GM23338 (cell line): ENCODE data around the gene CDH12.
"Not testable (repeated sequence)": the region's sequence is repeated elsewhere in the genome, so short reads cannot be mapped to it uniquely, and the experiment has no call there.

Source experiments
- CREB1 ChIP-seq: fragments of 250-450 bp; sonication (Bioruptor Pico); IDR thresholded peaks from 2 replicates; pipeline ENCODE4 v1.5.0; 2020; ENCODE audit warnings: low read depth, mild to moderate bottlenecking, moderate library complexity
- CTCF ChIP-seq, 2 experiments: fragments of 200-600 bp in 1 of 2; sonication (generic) in 1 of 2; conservative IDR thresholded peaks; 2 replicates each; pipeline versions ENCODE4 v1.5.1 to v1.6.1; 2016 to 2017; ENCODE audit warnings: antibody characterized with exemption in 2 of 2, low read depth in 2 of 2, mild to moderate bottlenecking in 2 of 2, moderate library complexity in 1 of 2
- EZH2 ChIP-seq: fragments of 200-600 bp; sonication (generic); IDR thresholded peaks from one replicate; pipeline ENCODE4 v1.8.0; 2017; ENCODE audit warnings: antibody characterized with exemption, mild to moderate bottlenecking, low read depth; ENCODE audit not compliant: unreplicated experiment
- EZH2phosphoT487 ChIP-seq: fragments of 200-600 bp; sonication (generic); IDR thresholded peaks from one replicate; pipeline ENCODE4 v1.8.1; 2018; ENCODE audit warnings: antibody characterized with exemption; ENCODE audit not compliant: unreplicated experiment
- JUNB ChIP-seq: IDR thresholded peaks from one replicate; pipeline ENCODE4 v1.6.1; 2016; ENCODE audit warnings: antibody characterized with exemption; ENCODE audit not compliant: unreplicated experiment
- NANOG ChIP-seq: IDR thresholded peaks from 2 replicates; pipeline ENCODE4 v1.6.1; 2016; ENCODE audit warnings: antibody characterized with exemption, borderline replicate concordance
- POLR2AphosphoS5 ChIP-seq: IDR thresholded peaks from 2 replicates; pipeline ENCODE4 v1.6.1; 2016; ENCODE audit warnings: antibody characterized with exemption, low read depth
- REST ChIP-seq: IDR thresholded peaks from one replicate; pipeline ENCODE4 v1.6.1; 2018; ENCODE audit warnings: antibody characterized with exemption; ENCODE audit not compliant: unreplicated experiment
- STAT1 ChIP-seq: IDR thresholded peaks from one replicate; pipeline ENCODE4 v1.6.1; 2016; ENCODE audit warnings: antibody characterized with exemption; ENCODE audit not compliant: unreplicated experiment
- ZNF114 ChIP-seq: fragments of 250-450 bp; sonication (Bioruptor Pico); IDR thresholded peaks from 2 replicates; pipeline ENCODE4 v1.5.0; 2020; ENCODE audit warnings: mild to moderate bottlenecking, moderate library complexity
- TF ChIP-seq, protein P1 (sequence below): fragments of 250-450 bp; sonication (Bioruptor Pico); IDR thresholded peaks from 2 replicates; pipeline ENCODE4 v1.5.0; 2020; ENCODE audit warnings: mild to moderate bottlenecking, moderate library complexity
- TF ChIP-seq, protein P2 (sequence below): IDR thresholded peaks from 2 replicates; pipeline ENCODE4 v1.6.1; 2016; ENCODE audit warnings: antibody characterized with exemption

GRCh38 chr5:21951571-21951970 is 901.6 kb downstream of the CDH12 start:
- not testable (repeated sequence) for TF ChIP-seq CTCF (conservative IDR thresholded peaks at IDR 0.05; ENCODE audit: low read depth in 2 of 2); POLR2AphosphoS5; EZH2phosphoT487; REST; CREB1 (CRISPR knock-in tag); EZH2; ZNF114 (CRISPR knock-in tag); STAT1; JUNB
- TF ChIP-seq, protein P1, sequence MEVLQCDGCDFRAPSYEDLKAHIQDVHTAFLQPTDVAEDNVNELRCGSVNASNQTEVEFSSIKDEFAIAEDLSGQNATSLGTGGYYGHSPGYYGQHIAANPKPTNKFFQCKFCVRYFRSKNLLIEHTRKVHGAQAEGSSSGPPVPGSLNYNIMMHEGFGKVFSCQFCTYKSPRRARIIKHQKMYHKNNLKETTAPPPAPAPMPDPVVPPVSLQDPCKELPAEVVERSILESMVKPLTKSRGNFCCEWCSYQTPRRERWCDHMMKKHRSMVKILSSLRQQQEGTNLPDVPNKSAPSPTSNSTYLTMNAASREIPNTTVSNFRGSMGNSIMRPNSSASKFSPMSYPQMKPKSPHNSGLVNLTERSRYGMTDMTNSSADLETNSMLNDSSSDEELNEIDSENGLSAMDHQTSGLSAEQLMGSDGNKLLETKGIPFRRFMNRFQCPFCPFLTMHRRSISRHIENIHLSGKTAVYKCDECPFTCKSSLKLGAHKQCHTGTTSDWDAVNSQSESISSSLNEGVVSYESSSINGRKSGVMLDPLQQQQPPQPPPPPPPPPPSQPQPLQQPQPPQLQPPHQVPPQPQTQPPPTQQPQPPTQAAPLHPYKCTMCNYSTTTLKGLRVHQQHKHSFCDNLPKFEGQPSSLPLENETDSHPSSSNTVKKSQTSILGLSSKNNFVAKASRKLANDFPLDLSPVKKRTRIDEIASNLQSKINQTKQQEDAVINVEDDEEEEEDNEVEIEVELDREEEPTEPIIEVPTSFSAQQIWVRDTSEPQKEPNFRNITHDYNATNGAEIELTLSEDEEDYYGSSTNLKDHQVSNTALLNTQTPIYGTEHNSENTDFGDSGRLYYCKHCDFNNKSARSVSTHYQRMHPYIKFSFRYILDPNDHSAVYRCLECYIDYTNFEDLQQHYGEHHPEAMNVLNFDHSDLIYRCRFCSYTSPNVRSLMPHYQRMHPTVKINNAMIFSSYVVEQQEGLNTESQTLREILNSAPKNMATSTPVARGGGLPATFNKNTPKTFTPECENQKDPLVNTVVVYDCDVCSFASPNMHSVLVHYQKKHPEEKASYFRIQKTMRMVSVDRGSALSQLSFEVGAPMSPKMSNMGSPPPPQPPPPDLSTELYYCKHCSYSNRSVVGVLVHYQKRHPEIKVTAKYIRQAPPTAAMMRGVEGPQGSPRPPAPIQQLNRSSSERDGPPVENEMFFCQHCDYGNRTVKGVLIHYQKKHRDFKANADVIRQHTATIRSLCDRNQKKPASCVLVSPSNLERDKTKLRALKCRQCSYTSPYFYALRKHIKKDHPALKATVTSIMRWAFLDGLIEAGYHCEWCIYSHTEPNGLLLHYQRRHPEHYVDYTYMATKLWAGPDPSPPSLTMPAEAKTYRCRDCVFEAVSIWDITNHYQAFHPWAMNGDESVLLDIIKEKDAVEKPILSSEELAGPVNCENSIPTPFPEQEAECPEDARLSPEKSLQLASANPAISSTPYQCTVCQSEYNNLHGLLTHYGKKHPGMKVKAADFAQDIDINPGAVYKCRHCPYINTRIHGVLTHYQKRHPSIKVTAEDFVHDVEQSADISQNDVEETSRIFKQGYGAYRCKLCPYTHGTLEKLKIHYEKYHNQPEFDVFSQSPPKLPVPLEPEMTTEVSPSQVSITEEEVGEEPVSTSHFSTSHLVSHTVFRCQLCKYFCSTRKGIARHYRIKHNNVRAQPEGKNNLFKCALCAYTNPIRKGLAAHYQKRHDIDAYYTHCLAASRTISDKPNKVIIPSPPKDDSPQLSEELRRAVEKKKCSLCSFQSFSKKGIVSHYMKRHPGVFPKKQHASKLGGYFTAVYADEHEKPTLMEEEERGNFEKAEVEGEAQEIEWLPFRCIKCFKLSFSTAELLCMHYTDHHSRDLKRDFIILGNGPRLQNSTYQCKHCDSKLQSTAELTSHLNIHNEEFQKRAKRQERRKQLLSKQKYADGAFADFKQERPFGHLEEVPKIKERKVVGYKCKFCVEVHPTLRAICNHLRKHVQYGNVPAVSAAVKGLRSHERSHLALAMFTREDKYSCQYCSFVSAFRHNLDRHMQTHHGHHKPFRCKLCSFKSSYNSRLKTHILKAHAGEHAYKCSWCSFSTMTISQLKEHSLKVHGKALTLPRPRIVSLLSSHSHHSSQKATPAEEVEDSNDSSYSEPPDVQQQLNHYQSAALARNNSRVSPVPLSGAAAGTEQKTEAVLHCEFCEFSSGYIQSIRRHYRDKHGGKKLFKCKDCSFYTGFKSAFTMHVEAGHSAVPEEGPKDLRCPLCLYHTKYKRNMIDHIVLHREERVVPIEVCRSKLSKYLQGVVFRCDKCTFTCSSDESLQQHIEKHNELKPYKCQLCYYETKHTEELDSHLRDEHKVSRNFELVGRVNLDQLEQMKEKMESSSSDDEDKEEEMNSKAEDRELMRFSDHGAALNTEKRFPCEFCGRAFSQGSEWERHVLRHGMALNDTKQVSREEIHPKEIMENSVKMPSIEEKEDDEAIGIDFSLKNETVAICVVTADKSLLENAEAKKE (CRISPR knock-in tag): peak; percentile 88
- peak; percentile 69; the same call in 1 of the 2 replicates for TF ChIP-seq NANOG
- TF ChIP-seq, protein P2, sequence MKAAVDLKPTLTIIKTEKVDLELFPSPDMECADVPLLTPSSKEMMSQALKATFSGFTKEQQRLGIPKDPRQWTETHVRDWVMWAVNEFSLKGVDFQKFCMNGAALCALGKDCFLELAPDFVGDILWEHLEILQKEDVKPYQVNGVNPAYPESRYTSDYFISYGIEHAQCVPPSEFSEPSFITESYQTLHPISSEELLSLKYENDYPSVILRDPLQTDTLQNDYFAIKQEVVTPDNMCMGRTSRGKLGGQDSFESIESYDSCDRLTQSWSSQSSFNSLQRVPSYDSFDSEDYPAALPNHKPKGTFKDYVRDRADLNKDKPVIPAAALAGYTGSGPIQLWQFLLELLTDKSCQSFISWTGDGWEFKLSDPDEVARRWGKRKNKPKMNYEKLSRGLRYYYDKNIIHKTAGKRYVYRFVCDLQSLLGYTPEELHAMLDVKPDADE: not testable (repeated sequence)
